ENCODE data around the gene CTNNA2. TPM values are rescaled to one million over a fixed set of nuclear protein-coding genes. Genes with fewer than 3 reads are reported as not detected.

Gene CTNNA2
- total and polyA plus RNA-seq, 4 donors = 0.01 to 0.37 TPM; not detected in 2

- Histone ChIP-seq H3K9ac (ENCODE audit: insufficient read depth in 1 of 2, low read length in 2 of 2) (no peak overlapping the region), H3K36me3 (ENCODE audit: control insufficient read depth in 4 of 4, insufficient read depth in 4 of 4, low read length in 4 of 4) (no peaks in the 10 kb centered on the region), H3K4me3 (no peak overlapping the region), H3K4me1 (ENCODE audit: control insufficient read depth in 5 of 5, insufficient read depth in 5 of 5, low read length in 5 of 5) (no peaks in the 10 kb centered on the region), H3K27ac (ENCODE audit: low read depth in 1 of 2, low read length in 1 of 2) (no peak overlapping the region), H3K27me3 (ENCODE audit: control insufficient read depth in 3 of 3, insufficient read depth in 3 of 3, low read length in 2 of 3) (no peaks in the 10 kb centered on the region), H3K9me3 (ENCODE audit: control insufficient read depth in 4 of 4, insufficient read depth in 3 of 4, low read length in 3 of 4) (no peaks in the 10 kb centered on the region)
- ATAC-seq (ENCODE audit: insufficient read depth, low FRiP score) (no peak), DNase-seq (no peak)
- no peak for TF ChIP-seq CTCF (IDR thresholded peaks at IDR 0.05; ENCODE audit: control extremely low read depth, extremely low read depth)
- WGBS, 2 donors = 66 to 73% methylated on average over 3 of the region's 3 CpGs
These were observed 187.8 kb downstream of the CTNNA2 start for GRCh38 chr2:79700651-79701050.

GRCh38 chr2:79702905-79703304 is 190.1 kb downstream of the CTNNA2 start:
- ATAC-seq (ENCODE audit: insufficient read depth, low FRiP score) = no peak
- Histone ChIP-seq H3K9ac (ENCODE audit: insufficient read depth in 1 of 2, low read length in 2 of 2) (no peak overlapping the region), H3K27me3 (ENCODE audit: control insufficient read depth in 3 of 3, insufficient read depth in 3 of 3, low read length in 2 of 3) (no peaks in the 10 kb centered on the region), H3K4me1 (ENCODE audit: control insufficient read depth in 5 of 5, insufficient read depth in 5 of 5, low read length in 5 of 5) (no peaks in the 10 kb centered on the region), H3K9me3 (ENCODE audit: control insufficient read depth in 4 of 4, insufficient read depth in 3 of 4, low read length in 3 of 4) (no peaks in the 10 kb centered on the region), H3K36me3 (ENCODE audit: control insufficient read depth in 4 of 4, insufficient read depth in 4 of 4, low read length in 4 of 4) (no peaks in the 10 kb centered on the region), H3K4me3 (no peak overlapping the region), H3K27ac (ENCODE audit: low read depth in 1 of 2, low read length in 1 of 2) (no peak overlapping the region)
- TF ChIP-seq CTCF (IDR thresholded peaks at IDR 0.05; ENCODE audit: control extremely low read depth, extremely low read depth) = no peak
- DNase-seq = no peak
- WGBS, 2 donors = 44 to 66% methylated on average over 1 of the region's 1 CpG

GRCh38 chr2:79711098-79711497 is 198.2 kb downstream of the CTNNA2 start:
- no peak overlapping the region for H3K4me3 ChIP-seq
- no peak for TF ChIP-seq CTCF (IDR thresholded peaks at IDR 0.05; ENCODE audit: control extremely low read depth, extremely low read depth)
- ATAC-seq (ENCODE audit: insufficient read depth, low FRiP score) = no peak
- no peak overlapping the region for H3K9ac ChIP-seq (ENCODE audit: insufficient read depth in 1 of 2, low read length in 2 of 2)
- H3K27me3 ChIP-seq (ENCODE audit: control insufficient read depth in 3 of 3, insufficient read depth in 3 of 3, low read length in 2 of 3) = no peaks in the 10 kb centered on the region
- H3K27ac ChIP-seq (ENCODE audit: low read depth in 1 of 2, low read length in 1 of 2) = no peak overlapping the region
- no peaks in the 10 kb centered on the region for H3K4me1 ChIP-seq (ENCODE audit: control insufficient read depth in 5 of 5, insufficient read depth in 5 of 5, low read length in 5 of 5)
- no peak for DNase-seq
- no peaks in the 10 kb centered on the region for H3K36me3 ChIP-seq (ENCODE audit: control insufficient read depth in 4 of 4, insufficient read depth in 4 of 4, low read length in 4 of 4)
- peaks cover 0 to 2% (median 0%) of the 10 kb centered on the region in 4 donors for H3K9me3 ChIP-seq (ENCODE audit: control insufficient read depth in 4 of 4, insufficient read depth in 3 of 4, low read length in 3 of 4)

GRCh38 chr2:79713131-79713785 is 200.4 kb downstream of the CTNNA2 start:
- no peak overlapping the region for H3K4me3 ChIP-seq
- no peaks in the 10 kb centered on the region for H3K4me1 ChIP-seq (ENCODE audit: control insufficient read depth in 5 of 5, insufficient read depth in 5 of 5, low read length in 5 of 5)
- TF ChIP-seq CTCF (IDR thresholded peaks at IDR 0.05; ENCODE audit: control extremely low read depth, extremely low read depth) = no peak
- DNase-seq (no peak), ATAC-seq (ENCODE audit: insufficient read depth, low FRiP score) (no peak)
- no peaks in the 10 kb centered on the region for H3K27me3 ChIP-seq (ENCODE audit: control insufficient read depth in 3 of 3, insufficient read depth in 3 of 3, low read length in 2 of 3)
- WGBS, 2 donors = 66 to 70% methylated on average over 4 of the region's 4 CpGs
- H3K36me3 ChIP-seq (ENCODE audit: control insufficient read depth in 4 of 4, insufficient read depth in 4 of 4, low read length in 4 of 4) = no peaks in the 10 kb centered on the region
- H3K9ac ChIP-seq (ENCODE audit: insufficient read depth in 1 of 2, low read length in 2 of 2) = no peak overlapping the region
- H3K9me3 ChIP-seq (ENCODE audit: control insufficient read depth in 4 of 4, insufficient read depth in 3 of 4, low read length in 3 of 4) = peaks cover 0 to 2% (median 0%) of the 10 kb centered on the region in 4 donors
- no peak overlapping the region for H3K27ac ChIP-seq (ENCODE audit: low read depth in 1 of 2, low read length in 1 of 2)
